Stimulated activated naive CD4-positive, alpha-beta T cell (primary cell): ENCODE data around the gene P2RX2.

Experiments
- DNase-seq, 6 experiments: peaks; one replicate each; lab custom pipeline; 2025; lab: John Stamatoyannopoulos, UW

The P2RX2 gene

DNA sequence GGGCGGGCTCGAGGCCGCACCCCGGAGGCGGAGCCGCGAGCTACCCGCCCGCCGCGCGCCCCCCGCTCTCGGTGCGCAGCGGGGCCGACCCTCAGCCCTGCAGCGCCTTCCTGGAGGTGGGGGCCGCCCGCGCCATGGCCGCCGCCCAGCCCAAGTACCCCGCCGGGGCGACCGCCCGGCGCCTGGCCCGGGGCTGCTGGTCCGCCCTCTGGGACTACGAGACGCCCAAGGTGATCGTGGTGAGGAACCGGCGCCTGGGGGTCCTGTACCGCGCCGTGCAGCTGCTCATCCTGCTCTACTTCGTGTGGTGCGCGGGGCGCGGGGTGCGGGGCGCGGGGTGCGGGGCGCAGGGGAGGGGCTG lies at the start of gene P2RX2:
Gene P2RX2, plus strand, starts transcription at position 94 of the 361 bp plus-strand sequence. Its CDS starts 41 bp downstream, at position 135.
- no peak for DNase-seq

DNA sequence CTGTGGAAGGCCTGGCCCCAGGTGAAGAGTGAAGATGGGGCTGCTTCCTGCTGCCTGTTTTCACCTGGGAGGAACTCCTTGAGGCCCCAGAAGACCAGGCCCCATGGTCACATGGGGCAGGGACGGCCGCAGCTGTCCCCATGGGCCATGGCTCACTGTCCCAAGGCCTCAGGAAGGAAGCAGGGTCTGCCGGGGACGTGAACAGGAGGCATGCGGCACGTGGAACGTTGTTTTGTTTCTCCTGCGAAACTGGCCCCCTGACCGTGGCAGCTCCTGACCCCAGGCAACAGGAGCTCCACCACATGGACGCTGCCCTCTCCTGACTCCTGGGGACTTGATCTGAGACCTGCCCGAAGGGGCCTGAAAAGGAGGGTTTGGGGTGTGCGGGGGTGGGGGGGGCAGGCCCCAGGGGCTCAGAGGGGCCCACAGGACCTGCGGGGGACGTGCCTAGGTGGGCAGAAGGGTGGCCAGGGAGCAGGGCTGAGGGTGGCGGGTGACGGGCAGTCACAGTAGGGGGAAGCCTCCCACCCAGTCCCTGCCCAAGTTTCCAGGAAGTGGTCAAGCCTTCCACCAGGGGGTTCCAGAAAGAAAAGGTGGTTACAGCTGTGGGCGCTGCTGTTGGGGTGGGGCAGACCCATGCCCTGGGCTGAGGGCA lies 49.6 kb upstream of the P2RX2 start:
- no peak for DNase-seq

DNA sequence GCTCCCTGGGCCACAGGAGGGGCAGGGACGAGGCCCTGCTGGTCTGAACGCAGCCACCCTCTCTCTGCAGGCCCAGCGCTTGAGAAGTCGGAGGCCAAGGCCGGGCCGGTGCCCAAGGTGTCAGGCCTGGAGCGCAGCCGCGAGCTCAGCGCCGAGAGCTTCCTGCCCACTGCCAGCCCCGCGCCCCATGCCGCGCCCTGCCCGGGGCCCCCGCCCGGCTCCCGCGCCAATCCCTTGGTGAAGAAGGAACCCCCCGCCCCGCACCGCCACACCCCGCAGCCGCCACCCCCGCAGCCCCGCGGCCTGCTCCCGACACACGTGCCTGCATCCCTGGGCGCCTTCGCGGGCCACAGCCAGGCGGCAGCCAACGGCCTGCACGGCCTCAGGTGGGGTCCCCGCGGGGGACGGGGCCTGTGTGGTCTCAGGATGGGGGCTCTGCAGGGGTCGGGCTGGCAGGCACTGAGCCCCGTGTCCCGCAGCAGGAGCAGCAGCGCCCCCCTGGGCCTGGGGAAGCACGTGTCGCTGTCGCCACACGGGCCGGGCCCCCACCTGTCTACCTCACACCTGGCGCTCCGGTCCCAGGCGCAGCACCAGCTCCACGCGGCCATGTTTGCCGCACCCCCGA lies 48.6 kb upstream of the P2RX2 start:
- no peak for DNase-seq

DNA sequence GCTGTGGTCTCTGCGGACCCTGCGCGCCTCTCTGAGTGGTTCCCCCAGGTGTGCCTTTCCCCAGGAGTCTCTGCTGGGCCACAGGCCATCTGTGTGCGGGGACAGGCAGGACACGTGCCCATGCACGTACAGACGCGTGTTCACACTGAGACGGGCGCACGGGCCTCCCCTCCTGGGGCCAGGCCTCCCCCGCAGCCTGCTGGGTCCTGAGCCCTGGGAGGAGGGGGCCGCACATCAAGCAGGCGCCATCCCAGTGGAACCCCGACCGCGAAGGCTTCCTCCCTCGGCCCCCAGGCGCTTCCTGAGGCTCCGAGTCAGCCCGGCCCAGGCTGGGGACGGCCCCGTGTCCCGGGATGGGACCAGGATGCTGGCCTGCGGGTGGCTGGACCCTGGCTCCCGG lies 47.9 kb upstream of the P2RX2 start:
- DNase-seq, result no peak

DNA sequence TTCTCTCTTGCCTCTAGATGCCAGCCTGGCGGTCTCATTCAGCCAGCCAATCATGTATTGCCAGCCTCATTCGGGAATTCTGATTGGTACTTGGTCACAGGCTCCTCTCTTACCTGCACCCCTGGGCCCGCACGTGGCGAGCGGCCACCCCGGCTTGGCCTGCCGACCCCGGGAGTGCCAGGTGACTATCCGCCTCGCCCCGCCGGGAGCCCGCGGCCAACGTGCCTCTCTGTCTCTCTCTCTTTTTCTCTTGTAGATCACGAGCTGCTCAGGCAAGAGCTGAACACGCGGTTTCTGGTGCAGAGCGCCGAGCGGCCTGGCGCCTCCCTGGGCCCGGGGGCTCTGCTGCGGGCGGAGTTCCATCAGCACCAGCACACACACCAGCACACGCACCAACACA lies 47.5 kb upstream of the P2RX2 start:
- no peak for DNase-seq

DNA sequence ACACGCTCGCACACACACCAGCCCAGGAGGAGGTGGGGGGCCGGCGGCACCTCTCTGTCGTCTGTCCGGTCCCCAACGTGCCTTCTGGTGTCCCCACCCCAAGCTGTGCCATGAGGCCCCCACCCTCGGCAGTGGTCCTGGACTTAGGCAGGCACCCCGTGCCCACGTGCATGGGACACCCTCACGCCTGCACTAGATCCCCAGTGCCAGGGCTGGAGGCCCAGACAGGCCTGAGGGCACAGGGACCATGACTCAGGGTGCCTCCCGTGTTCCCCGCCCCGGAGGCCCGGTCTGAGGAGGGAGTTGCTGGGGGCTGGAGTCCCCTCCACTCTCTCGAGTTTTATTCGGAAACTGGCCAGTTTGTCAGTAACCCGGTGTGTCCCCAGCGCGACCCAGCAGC lies 47.0 kb upstream of the P2RX2 start:
- no peak for DNase-seq

DNA sequence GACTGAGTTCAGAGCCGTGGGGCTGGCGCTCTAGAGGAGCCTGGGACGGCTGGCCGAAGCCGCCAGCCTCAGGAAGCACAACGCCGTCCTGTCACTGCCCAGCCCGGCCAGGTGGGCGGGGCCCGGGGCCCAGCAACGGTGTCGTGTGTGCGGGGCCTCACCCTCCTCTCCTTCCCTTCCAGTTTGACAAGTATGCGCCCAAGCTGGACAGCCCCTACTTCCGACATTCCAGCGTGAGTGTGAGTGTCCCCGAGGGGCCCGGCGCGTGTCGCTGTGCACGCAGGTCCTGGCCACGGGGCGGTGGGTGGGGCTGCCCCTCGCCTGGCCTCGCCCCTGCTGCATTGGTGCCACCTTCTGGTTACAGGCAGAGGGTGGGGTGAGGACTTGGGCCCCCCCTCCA lies 46.5 kb upstream of the P2RX2 start:
- DNase-seq, result no peak

DNA sequence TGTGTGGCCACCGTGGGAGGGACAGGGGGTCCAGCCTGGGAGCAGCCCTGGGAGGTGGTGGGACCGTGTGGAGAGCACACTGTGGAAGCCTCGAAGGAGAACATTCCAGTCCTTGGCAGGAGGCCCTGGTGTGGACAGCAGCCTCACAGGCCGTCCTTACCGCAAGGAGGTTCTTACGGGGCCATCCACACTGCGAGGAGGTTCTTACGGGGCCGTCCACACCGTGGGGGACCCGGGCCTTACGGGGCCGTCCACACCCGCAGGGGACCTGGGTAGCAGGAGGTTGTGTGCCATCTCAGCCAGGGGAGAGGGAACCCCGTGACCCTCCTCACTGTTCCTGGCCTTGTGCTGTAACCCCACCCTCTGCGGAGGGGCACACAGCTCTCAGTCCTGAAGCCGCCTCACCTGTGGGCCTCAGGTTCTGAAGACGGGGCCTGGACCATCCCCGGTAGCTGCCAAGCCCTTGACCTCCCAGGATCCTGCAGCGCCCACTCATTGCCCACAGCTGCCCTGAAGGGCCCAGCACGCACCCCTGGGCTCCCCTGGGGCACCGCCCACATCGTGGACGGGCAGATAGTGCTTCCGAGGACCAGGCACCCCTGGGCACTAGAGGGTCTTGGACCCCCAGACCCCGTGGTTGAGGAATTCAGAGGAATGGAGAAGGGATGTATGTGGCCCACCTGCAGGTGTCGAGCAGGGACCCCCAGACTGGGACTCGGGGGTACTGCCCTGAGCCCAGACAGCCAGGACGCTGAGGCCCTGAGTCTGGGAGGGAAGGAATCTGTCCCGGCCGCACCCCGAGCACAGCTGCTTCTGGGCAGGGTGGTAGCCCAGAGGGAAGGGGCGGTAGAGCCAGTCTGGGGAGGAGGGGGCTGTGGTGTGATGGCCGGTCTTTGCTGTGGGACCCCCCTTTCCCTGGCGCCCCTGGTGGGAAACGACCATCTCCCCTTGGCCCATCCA lies 45.5 kb upstream of the P2RX2 start:
- no peak for DNase-seq

DNA sequence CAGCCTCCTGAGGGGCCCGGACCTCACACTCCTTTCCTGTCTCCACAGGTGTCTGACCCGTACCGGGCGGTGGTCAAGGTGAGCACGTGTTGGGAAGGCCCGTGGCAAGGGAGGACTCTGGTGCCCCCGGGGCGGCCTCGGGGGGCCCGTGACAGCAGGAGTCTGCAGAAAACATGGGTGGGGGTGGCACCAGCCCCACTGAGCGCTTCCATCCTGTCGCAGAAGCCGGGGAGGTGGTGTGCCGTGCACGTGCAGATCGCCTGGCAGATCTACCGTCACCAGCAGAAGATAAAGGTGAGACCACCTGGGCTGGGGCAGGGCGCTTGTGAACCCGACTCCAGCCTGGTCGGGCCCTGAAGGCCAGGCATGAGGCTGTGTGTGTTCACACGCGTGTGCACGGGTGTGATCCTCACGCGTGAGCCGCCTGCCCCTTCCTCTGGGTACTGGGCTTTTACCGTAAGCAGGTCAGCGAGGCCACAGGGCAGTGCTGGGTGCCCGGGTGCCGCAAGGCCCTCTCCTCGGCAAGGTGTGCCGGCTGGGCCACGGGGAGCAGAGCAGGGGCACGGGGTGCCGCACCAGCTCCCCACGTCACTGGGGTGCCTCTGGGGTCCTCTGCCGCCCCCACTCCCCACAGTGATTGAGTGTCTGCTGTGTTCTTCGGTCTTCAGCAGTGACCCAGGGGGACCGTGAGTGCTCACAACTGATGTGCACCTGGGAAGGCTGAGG lies 44.1 kb upstream of the P2RX2 start:
- DNase-seq, result no peak

DNA sequence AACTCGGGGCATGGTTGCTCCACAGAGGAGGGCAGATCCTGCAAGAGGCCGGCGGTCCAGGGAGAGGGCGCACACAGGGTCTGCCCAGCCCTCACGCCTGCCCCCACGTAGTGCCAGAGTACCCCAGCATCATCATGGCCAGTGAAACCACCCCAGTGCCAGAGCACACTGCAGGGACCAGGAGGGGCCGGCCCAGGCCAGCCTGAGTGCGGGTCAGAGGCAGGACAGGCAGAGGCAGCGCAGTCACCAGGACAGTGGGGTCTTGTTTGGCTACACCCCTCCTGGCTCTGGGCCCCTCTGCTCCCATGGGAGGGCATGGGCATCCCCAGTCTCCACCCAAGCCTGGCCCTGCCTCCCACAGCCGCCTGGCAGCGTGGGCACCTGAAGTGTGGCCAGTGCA lies 42.9 kb upstream of the P2RX2 start:
- no peak for DNase-seq

DNA sequence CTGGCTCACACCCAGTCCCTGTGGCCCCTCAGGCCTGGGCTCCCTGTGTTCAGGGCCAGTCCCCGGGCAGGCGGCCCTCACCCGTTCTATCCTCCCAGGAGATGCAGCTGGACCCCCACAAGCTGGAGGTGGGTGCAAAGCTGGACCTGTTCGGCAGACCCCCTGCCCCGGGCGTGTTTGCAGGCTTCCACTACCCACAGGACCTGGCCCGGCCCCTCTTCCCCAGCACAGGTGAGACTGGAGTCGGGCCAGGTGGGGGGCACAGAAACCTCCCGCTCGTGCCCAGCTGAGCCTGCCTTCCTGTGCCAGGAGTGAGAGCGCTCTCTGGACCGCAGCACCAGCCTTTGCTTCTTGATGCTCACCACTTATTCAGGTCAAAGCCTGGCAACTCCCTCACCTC lies 41.9 kb upstream of the P2RX2 start:
- DNase-seq, result no peak

DNA sequence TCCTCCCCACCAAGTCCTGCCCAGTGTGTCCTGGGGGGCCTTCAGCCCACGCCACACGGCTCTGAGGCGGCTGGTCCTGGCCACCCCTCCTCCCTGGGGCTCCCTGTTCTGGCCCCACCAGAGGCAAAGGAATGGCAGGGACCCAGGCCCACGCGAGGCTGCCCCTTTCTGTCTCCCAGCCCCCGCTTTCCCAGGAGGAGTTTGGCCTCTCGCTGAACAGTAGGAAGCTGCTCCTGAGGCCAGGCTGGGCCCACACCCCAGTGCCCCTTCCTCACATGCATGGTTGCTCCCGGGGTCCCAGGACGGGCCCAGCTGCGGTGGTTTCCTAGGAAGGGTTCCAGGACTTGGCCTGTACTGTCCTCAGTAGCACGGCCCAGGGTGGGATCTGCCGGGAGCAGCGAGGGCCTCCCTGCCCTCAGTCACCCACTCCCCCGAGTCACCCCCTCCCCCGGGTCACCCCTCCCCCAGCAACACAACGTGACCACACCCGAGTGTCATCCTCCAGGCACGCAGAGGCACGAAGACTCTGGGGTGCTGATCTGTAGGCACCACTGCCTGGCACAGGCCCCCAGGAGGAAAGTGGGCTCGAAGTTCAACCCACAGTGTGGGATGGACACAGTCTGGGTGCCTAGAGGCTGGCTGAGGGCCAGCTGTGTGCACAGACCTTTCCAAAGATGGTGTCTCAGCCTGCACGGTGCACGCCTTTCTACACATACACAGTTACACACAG lies 41.2 kb upstream of the P2RX2 start:
- DNase-seq, result no peak

DNA sequence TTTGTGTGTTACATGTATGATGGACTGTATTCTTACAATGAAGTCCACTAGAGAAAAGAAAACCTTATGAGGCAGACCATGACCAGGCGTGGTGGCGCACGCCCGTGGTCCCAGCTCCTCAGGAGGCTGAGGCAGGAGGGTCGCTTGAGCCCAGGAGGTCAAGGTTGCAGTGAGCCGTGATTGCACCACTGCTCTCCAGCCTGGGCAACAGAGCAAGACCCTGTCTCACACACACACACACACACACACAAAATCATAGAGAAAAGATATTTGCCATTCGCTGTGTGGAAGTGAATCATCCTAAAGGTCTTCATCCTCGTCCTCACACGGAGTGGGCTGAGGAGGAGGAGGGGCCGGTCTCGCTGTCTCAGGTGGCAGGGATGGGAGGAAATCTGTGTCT lies 40.5 kb upstream of the P2RX2 start:
- no peak for DNase-seq

DNA sequence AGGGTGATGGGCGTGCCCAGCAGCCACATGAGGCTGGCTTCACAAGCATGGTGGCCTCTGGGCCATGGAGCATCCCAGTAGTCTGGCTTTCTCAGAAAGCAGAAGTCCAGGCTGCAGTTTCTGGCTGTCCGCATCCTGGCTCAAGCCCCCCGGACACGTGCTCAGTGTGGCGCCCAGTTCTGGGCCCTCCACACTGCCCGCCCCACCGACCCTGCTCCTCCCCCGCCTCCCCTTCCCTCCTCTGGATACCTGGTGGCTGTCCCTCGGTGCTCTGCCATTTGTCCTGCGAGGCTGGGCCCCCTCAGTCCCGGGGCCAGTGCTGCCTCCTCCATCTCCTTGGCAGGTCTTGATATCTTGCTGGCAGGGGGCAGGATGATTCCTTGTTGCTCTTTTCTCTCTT lies 39.8 kb upstream of the P2RX2 start:
- no peak for DNase-seq

DNA sequence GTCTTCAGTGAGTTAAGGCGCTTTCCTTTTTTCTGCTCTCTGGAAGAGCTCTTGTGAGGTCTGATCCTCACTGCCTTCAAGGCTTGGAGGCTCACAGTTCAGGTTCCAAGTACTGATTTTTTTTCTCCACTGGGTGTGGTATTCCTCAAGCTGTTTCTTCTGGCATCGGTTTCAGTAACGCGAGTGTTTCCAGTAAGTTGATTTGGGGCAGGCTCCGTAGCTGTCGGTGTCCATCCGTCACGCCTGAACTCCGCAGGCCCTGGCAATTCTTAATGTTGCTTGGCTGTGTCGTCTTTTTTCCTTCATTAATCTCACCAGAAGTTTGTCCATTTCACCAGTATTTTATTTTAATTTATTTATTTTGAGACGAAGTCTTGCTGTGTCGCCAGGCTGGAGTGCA lies 38.8 kb upstream of the P2RX2 start:
- no peak for DNase-seq

DNA sequence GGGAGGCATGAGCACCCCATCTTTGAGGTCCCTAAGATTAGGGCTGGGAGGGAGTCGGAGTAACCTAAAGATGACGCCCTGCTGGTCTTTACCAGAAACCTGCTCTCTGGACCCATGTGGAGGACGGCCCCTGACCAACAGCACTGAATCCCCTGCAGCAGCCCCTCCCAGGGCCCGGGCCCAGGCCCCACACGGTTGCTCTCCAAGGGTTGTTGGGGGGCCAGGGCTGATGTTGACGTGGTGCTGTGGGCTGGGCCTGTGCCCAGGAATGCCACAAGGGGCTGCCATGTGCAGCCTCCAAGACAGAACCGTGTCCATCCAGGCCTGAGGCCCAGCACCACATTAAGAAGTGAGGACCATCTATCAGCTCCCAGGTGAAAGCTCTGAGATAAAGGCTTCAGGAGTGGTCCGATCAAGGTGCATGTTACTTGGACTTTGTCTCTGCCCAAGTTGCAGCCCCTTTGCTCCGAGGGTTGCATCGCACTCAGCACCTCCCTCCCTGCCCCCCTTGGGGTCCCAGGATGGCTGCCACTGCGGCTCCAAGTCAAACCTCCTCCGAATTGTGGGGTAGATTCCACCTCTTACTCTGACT lies 37.8 kb upstream of the P2RX2 start:
- no peak for DNase-seq

DNA sequence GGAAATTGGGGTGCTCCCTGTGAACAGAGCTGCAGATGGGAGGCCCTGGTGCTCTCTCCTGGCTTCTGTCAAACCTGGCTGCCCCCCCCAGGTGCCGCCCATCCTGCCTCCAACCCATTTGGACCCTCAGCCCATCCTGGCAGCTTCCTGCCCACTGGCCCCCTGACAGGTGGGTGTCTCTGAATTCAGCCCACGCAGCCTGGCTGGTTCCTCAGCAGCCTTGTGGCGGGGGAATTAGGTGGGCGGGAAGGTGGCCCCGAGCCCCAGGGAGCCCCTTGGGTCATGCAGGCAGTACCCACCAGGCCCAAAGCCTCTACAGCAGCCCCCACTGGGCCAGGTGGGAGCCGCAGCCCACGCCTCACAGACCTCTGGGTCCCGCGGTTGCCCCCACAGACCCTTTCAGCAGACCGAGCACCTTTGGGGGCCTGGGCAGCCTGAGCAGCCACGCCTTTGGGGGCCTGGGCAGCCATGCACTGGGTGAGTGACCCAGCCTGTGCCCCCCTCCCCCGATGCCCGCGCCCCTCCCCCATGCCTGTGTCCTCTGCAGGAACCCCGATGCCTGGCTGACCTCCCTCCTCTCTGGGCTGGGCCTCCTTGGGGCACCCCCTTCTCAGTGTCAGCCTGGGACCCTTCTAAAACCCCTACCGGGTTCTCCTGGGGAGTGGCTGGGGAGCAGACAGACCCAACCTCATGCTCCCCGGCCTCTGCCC lies 37.1 kb upstream of the P2RX2 start:
- no peak for DNase-seq

DNA sequence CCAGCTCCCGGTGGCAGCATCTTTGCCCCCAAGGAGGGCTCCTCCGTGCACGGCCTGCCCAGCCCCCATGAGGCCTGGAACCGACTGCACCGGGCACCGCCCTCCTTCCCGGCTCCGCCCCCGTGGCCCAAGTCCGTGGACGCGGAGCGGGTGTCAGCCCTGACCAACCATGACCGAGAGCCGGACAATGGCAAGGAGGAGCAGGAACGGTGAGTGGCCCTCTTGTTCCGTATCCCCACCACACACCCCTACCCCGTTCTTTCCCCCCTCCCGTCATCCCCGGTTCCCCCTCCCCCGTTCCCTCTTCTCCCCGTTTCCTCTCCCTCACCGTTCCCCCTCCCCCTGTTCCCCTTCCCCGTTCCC lies 36.5 kb upstream of the P2RX2 start:
- no peak for DNase-seq

DNA sequence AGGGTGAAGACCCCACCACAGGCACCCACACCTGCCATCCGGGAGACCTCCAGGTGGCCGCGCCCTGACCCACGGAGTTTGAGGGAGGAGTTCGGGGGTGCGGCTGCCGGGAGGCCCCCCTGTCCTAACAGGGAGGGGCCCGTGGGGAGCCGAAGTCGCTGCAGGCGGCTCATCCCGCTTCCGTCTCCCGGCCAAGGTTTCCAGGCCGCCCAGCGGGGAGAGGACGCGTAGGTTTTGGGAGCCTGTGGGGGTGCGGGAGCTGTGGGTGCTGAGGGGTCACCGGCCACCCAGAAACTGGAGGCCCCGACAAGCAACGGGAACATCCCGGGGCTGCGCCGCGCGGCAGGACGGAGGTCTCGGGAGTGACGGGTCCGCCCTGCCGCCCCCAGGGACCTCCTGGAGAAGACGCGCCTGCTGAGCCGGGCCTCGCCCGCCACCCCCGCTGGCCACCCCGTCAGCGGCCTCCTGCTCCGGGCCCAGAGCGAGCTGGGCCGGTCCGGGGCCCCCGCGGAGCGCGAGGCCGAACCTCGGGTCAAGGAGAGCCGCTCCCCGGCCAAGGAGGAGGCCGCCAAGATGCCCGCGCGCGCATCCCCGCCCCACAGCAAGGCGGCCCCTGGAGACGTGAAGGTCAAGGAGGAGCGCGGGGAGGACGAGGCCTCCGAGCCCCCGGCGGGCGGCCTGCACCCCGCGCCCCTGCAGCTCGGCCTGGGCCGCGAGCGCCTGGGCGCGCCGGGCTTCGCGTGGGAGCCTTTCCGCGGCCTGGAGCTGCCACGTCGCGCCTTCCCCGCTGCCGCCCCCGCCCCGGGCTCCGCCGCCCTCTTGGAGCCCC lies 35.8 kb upstream of the P2RX2 start:
- DNase-seq, result no peak

DNA sequence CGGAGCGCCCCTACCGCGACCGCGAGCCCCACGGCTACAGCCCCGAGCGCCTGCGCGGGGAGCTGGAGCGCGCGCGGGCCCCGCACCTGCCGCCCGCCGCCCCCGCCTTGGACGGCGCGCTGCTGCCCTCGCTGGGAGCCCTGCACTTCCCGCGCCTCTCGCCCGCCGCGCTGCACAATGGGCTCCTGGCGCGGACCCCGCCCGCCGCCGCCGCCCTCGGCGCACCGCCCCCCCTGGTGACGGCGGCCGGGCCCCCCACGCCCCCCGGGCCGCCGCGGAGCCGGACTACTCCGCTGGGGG lies 35.2 kb upstream of the P2RX2 start:
- no peak for DNase-seq
